Erythroblast (primary cell): ENCODE data around the gene PAX4.

Experiments
- GATA1 ChIP-seq: IDR thresholded peaks from 2 replicates; pipeline ENCODE4 v1.6.1; 2011; ENCODE audit warnings: low read depth, mild to moderate bottlenecking, control low read depth, low read length, moderate library complexity
- POLR2A ChIP-seq: IDR thresholded peaks from 2 replicates; pipeline ENCODE4 v1.6.1; 2011; ENCODE audit warnings: mild to moderate bottlenecking, low read length

- TF ChIP-seq POLR2A (no peak), GATA1 (no peak)
Measured at GRCh38 chr7:127592550-127592949, 25.4 kb downstream of the PAX4 start.
